Colonic mucosa (tissue), 4 donors: Measurements from ENCODE around the gene CD40. TPM values are rescaled to one million over a fixed set of nuclear protein-coding genes. Genes with fewer than 3 reads are reported as not detected.

ENCODE experiments used
- DNase-seq: peaks from one replicate; pipeline ENCODE4 v3.0.0-alpha.2; 2020
- H3K27ac ChIP-seq: fragments of 200-600 bp; one replicate; pipeline ENCODE4 v1.8.0; 2021
- H3K27me3 ChIP-seq: fragments of 200-600 bp; one replicate; pipeline ENCODE4 v1.8.0; 2021
- H3K36me3 ChIP-seq: fragments of 200-600 bp; one replicate; pipeline ENCODE4 v1.8.0; 2021
- H3K4me1 ChIP-seq: fragments of 200-600 bp; one replicate; pipeline ENCODE4 v1.8.0; 2021; ENCODE audit warnings: mild to moderate bottlenecking
- H3K4me3 ChIP-seq: fragments of 200-600 bp; one replicate; pipeline ENCODE4 v1.8.0; 2021
- H3K9ac ChIP-seq, 2 donors: one replicate each; pipeline ENCODE4 v1.7.0; 2013; ENCODE audit warnings: control low read depth in 2 of 2, low read depth in 2 of 2, low read length in 2 of 2
- H3K9me3 ChIP-seq: fragments of 200-600 bp; one replicate; pipeline ENCODE4 v1.8.0; 2021
- intact Hi-C: fragments of 100-400 bp; cut with DNase I; formaldehyde crosslinking; loops from one replicate; pipeline ENCODE4 v1.14.1; 2022
- total RNA-seq, 2 donors: library from RNA; stranded (reverse); fragmentation: NEBNext Ultra II Directional in 1 of 2; extraction: Animal tissue kit (Norgen Biotek cat#: 25700) in 1 of 2; gene quantifications; one replicate each; pipeline ENCODE4 v1.2.1, GENCODE V29; 2021
- TF ChIP-seq, protein P1 (sequence below): fragments of 200-600 bp; IDR thresholded peaks from one replicate; pipeline ENCODE4 v1.8.0; 2022; ENCODE audit warnings: antibody characterized with exemption, mild to moderate bottlenecking
- donor health status: healthy.
- donor health status: DM: no; HTN: no; CAD: no.
- donor health status: DM: no; HTN: no; CAD: no.

The CD40 gene
- total RNA-seq, 2 donors from 2014 or later, result 2.8 to 4.4 TPM

DNA sequence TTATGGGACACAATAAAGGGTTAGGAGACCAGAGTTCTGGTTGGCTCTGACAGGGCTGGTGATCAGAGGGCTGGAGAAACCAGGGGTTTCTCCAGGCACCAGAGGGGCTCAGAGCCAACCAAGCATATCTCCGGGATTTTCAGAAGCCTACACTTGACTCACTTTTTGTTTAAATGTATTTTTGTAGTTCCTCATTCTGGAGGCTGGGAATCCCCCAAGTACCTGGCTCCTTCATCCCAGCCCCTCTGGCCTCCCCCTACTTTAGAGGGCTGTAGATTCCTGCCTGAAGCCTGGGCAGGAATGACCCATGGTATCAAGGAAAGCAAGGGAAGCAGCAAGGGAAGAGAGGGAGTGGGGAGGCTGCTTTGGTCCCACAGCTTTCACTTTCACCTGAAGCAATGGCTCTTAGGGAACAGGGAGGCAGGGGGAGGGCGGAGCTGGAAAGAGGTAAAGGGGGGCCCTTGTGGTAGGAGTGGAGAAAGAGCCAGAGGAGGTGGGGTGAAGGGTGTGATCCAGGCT lies 973 bp downstream of the CD40 start:
- TF ChIP-seq, protein P1, sequence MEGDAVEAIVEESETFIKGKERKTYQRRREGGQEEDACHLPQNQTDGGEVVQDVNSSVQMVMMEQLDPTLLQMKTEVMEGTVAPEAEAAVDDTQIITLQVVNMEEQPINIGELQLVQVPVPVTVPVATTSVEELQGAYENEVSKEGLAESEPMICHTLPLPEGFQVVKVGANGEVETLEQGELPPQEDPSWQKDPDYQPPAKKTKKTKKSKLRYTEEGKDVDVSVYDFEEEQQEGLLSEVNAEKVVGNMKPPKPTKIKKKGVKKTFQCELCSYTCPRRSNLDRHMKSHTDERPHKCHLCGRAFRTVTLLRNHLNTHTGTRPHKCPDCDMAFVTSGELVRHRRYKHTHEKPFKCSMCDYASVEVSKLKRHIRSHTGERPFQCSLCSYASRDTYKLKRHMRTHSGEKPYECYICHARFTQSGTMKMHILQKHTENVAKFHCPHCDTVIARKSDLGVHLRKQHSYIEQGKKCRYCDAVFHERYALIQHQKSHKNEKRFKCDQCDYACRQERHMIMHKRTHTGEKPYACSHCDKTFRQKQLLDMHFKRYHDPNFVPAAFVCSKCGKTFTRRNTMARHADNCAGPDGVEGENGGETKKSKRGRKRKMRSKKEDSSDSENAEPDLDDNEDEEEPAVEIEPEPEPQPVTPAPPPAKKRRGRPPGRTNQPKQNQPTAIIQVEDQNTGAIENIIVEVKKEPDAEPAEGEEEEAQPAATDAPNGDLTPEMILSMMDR, result no peak
- DNase-seq, result no peak
- H3K27ac ChIP-seq, result peak overlapping the region; percentile 56
- H3K27me3 ChIP-seq, result no peaks in the 10 kb centered on the region
- no peaks in the 10 kb centered on the region for H3K9me3 ChIP-seq
- intact Hi-C loops, result no loop called here
- no peaks in the 10 kb centered on the region for H3K36me3 ChIP-seq
- H3K4me3 ChIP-seq, result peak overlapping the region; percentile 39
- no peak overlapping the region for H3K9ac ChIP-seq
- H3K4me1 ChIP-seq, result no peaks in the 10 kb centered on the region

DNA sequence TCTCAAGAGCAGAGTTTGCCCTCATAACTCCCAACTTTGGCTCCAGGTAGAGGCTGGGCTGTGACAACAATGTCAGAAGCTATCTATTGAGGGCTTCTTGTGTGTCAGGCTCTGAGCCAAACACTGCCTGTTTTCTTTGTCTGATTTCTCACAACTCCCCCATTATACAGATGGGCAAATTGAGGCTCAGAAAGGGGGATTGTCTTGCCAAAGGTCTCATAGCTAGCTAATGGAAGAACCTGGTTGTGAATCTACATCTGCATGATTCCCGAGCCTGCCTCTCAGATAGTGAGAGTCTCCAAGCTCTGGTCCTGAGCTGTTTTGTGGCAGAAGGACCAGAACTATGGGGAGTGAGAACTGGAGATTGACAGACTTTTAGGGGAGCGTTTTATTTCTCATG lies 1.4 kb downstream of the CD40 start:
- no peaks in the 10 kb centered on the region for H3K4me1 ChIP-seq
- H3K9ac ChIP-seq, result no peak overlapping the region
- no peak overlapping the region for H3K27ac ChIP-seq
- no peak for DNase-seq
- H3K27me3 ChIP-seq, result no peaks in the 10 kb centered on the region
- no peaks in the 10 kb centered on the region for H3K9me3 ChIP-seq
- no peak overlapping the region for H3K4me3 ChIP-seq
- H3K36me3 ChIP-seq, result no peaks in the 10 kb centered on the region
- TF ChIP-seq, protein P1, result no peak
- intact Hi-C loops, result no loop called here

DNA sequence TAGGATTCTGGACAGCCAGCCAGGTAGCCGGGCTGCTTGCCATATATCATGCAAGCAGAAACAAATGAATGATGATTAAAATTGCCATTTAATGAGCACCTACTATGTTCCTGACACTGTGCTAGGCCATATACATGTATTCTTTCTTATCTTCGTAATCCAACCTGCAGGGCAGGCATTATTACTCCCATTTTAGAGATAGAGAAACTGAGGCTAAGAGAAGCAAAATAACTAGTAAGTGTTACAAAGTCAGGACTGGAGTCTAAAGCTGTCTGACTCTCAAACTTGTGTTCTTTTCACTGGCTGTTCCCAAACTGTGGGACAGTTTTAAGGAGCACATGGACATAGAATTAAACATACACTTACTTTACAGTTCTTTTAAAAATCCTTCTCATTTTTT lies 2.0 kb downstream of the CD40 start:
- no peak overlapping the region for H3K9ac ChIP-seq
- intact Hi-C loops, result no loop called here
- no peaks in the 10 kb centered on the region for H3K4me1 ChIP-seq
- TF ChIP-seq, protein P1, result no peak
- no peak overlapping the region for H3K27ac ChIP-seq
- no peak overlapping the region for H3K4me3 ChIP-seq
- H3K27me3 ChIP-seq, result no peaks in the 10 kb centered on the region
- H3K36me3 ChIP-seq, result no peaks in the 10 kb centered on the region
- no peaks in the 10 kb centered on the region for H3K9me3 ChIP-seq
- DNase-seq, result no peak

DNA sequence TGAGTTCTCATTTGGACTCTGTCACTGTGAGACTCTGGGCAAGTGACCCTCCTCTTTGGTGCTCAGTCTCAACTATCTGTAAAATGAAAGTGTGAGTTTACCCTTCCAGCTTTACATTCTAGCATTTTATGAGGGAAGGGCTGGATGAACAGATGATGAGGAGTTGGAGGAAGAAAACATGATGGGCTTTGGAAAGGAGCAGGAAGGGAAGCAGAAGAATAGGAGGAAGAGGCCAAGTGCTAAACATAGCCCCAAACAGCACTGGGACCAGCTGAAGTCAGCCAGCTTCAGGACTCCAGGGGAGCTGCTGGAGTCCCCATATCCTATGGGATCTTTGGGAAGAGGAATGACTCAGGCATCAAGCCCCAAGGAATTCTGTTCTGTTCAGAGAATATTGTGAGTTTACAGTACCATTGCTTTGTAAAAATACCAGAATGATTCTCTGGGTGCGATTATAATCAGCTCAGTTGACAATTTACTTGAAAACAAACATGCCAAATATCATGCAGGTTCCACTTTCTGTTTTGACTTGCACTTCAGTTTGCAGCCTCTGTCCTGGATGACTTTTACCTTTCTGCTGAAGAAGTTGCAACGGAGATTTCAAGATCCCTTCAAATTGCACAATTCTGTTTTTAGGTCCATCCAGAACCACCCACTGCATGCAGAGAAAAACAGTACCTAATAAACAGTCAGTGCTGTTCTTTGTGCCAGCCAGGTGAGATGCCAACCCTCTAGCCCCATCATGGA lies 3.2 kb downstream of the CD40 start:
- Histone ChIP-seq H3K36me3 (no peaks in the 10 kb centered on the region), H3K4me1 (no peaks in the 10 kb centered on the region), H3K9ac (no peak overlapping the region), H3K4me3 (no peak overlapping the region), H3K27me3 (no peaks in the 10 kb centered on the region), H3K9me3 (no peaks in the 10 kb centered on the region), H3K27ac (no peak overlapping the region)
- TF ChIP-seq, protein P1, result no peak
- no peak for DNase-seq
- intact Hi-C loops, result no loop called here

DNA sequence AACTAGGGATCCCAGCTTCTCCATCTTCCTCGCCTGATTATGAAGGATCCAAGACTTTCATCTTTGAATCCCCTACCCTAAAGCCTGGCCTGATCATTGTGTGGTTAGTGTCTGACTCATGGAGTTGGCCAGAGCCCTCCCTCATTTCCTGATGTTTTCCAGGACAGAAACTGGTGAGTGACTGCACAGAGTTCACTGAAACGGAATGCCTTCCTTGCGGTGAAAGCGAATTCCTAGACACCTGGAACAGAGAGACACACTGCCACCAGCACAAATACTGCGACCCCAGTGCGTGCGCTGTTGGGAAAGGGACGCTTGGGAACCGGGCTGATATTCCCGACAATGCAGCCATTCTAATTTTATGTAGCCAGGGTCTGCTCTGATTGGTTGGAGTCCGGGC lies 4.0 kb downstream of the CD40 start:
- H3K4me3 ChIP-seq, result no peak overlapping the region
- no peaks in the 10 kb centered on the region for H3K9me3 ChIP-seq
- TF ChIP-seq, protein P1, result no peak
- no peak for DNase-seq
- H3K4me1 ChIP-seq, result no peaks in the 10 kb centered on the region
- H3K27me3 ChIP-seq, result no peaks in the 10 kb centered on the region
- no peak overlapping the region for H3K9ac ChIP-seq
- H3K36me3 ChIP-seq, result no peaks in the 10 kb centered on the region
- no peak overlapping the region for H3K27ac ChIP-seq
- intact Hi-C loops, result no loop called here
